Mesodermal cell (in vitro differentiated cells): ENCODE results near the gene RIMS3. TPM values are rescaled to one million over a fixed set of nuclear protein-coding genes. Genes with fewer than 3 reads are reported as not detected.

Experiments used
- H3K27ac ChIP-seq: 2 replicates; pipeline ENCODE4 v1.7.0; 2013; ENCODE audit warnings: mild to moderate bottlenecking, low read depth, low read length, moderate library complexity; ENCODE audit not compliant: severe bottlenecking
- H3K36me3 ChIP-seq: 2 replicates; pipeline ENCODE4 v1.7.1; 2013; ENCODE audit warnings: mild to moderate bottlenecking, low read length, moderate library complexity; ENCODE audit not compliant: control insufficient read depth, insufficient read depth
- H3K4me1 ChIP-seq: one replicate; pipeline ENCODE4 v1.7.1; 2013; ENCODE audit warnings: mild to moderate bottlenecking, low read length; ENCODE audit not compliant: insufficient read depth, control insufficient read depth, poor library complexity, severe bottlenecking
- H3K4me3 ChIP-seq: 2 replicates; pipeline ENCODE4 v1.7.0; 2013; ENCODE audit warnings: low read length, control low read depth, mild to moderate bottlenecking; ENCODE audit not compliant: insufficient read depth, poor library complexity, severe bottlenecking; ENCODE audit errors: extremely low read depth
- H3K9me3 ChIP-seq: 2 replicates; pipeline ENCODE4 v1.7.1; 2013; ENCODE audit warnings: mild to moderate bottlenecking, low read length, moderate library complexity; ENCODE audit not compliant: control insufficient read depth
- WGBS, 2 experiments: methylation state at CpG; one replicate each; pipeline ENCODE4 v1.1.5; 2013; ENCODE audit warnings: missing lambda C conversion rate in 2 of 2; ENCODE audit not compliant: insufficient coverage in 2 of 2; 5-methylcytosine and 5-hydroxymethylcytosine counted together
- polyA plus RNA-seq, 2 experiments: library from polyadenylated mRNA; stranded (reverse); fragments of 50-300 nt; gene quantifications; one replicate each; pipeline ENCODE4 v1.2.3, GENCODE V29; 2013

Gene RIMS3
- polyA plus RNA-seq (2013, experiment 1 of 2): 8.8 TPM
- polyA plus RNA-seq (2013, experiment 2 of 2): 8.2 TPM

DNA sequence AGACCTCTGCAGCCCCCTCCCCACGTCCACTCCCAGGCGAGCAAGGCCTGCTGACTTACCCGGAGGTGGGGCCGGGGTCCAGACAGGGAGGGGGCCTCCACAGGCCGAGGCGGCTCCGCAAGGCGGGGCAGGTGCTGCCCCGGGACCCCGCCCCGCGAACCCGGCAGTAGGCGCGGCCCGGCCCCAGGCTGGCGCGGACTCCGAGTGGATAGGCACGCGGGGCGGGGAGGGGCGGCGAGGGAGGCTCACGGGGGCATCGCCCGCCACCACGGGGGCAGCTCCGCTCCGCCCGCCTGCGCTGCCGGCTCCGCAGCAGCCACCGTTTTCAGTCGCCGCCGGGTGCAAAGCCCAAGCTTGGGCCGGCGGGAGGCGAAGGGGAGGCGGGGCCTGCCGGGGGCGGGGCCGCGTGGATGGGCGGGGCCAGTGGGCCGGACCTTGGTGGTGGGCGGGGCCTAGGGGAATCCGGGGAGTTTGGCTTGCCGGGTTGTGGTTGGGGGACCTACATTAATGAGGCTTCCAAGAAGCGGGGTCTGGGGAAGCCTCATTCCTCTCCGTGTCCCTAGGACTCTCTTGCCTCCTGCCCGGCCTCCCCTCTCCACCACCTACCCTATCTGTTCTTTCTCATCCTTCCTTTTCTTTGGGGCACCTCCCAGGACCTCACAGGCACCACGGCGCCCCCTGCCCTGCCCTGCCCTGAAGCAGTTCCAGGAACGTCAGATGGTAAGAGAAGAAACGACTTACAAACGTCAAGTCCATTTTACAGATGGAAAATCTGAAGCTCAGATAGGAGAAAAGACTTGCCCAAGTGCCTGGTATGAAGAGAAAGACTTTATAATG lies at the start of gene RIMS3:
RIMS3 (minus strand) TSS at position 348 of the 837 bp plus-strand sequence. CDS start 23,757 bp downstream, outside the sequence.
- no peak within 1 kb of the TSS for H3K27ac ChIP-seq
- no peaks in the 10 kb centered on the region for H3K9me3 ChIP-seq
- peak within 1 kb of the TSS; percentile 55 for H3K4me3 ChIP-seq
- peaks cover 7% of the 10 kb centered on the region for H3K4me1 ChIP-seq
- H3K36me3 ChIP-seq: no peaks in the 10 kb centered on the region
- 0 to 1% methylated on average over 22 to 32 of the region's 59 CpGs for WGBS, 2 experiments

DNA sequence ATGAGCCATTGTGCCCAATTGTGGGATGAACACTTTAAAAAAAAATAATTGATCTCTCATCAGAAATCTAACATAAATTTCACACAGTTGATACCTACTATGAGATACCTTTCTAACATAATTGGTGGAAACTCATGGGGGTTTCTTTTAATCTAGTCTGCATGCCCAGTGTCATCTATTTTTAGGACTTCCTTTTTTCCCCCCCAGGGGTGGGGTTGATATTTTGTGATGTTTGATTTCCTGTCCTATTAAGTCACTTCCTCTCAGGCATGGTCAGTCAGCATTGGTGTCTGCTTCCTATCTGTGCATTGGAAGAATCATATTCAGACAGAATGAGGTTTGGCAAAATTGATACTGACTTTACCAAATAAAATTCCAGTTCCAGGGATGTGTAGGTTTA lies 47.5 kb upstream of the RIMS3 start:
- H3K36me3 ChIP-seq: peaks cover 4% of the 10 kb centered on the region
- peaks cover 13% of the 10 kb centered on the region for H3K4me1 ChIP-seq
- no peak overlapping the region for H3K4me3 ChIP-seq
- no peak overlapping the region for H3K27ac ChIP-seq
- H3K9me3 ChIP-seq: no peaks in the 10 kb centered on the region

DNA sequence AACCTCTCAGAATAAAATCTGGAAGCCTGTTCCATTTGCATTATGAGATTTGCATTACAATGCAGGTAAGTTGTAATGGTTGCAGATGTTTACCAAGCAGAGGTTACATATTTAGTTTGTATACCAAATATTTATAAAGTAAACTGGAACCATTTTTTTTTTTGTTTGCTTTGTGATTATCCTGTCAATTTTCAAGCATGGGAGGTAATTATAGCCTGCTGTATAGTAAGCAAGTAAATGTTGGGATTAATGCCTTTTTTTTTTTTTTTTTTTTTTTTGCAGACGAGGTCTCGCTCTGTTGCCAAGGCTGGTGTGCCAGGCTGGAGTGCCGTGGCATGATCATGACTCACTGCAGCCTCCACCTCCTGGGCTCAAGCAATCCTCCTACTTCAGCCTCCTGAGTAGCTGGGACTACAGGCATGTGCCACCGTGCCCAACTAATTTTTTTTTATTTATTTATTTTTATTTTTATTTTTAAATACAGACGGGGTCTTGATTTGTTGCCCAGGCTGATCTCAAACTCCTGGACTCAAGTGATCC lies 47.0 kb upstream of the RIMS3 start:
- WGBS, 2 experiments: 92% methylated on average over 2 of the region's 5 CpGs; no CpG with 5 or more reads in 1 of the 2 experiments
- H3K4me1 ChIP-seq: peaks cover 13% of the 10 kb centered on the region
- no peaks in the 10 kb centered on the region for H3K9me3 ChIP-seq
- no peak overlapping the region for H3K4me3 ChIP-seq
- peaks cover 4% of the 10 kb centered on the region for H3K36me3 ChIP-seq
- H3K27ac ChIP-seq: no peak overlapping the region

DNA sequence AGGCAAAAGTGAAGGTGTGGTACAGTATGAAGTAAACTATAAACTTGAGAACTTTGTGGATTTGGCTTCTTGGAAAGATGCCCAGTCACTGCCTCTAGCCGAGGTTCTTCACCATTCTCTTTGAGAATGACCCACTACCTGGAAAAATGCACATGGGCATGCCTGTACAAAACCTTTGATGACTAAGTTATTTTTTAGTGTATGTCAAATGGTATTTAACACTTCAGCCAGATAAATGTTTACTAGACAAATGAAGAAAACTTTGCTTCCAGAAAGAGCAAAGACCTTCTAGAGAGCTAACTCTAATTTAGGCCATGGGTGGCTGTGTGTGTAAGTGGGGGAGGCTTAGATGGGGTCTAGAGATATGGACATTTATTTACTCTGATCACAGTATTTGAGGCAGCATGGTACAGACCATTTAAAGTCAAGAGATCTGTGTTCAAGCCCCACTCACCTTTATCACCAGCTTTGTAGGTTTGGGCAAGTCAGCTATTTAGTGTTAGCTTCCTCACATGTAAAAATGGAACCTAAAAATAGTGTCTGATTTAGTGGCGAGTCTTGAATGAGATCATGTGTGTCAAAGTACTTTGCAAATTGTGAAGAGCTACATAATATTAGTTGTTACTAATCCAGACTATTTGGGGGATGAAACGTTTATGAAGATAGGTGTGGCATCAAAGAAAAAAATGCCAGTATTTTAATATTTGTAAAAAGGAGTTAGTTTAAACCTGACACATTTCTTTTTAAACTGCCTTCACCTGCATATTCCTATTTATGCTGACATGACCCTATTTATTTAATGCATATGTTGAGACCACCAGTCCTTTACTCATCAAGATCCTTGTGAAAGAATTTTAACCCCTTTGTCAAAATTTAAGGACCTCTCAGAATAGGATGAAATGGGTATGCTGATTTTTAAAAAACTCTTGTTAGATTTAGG lies 46.3 kb upstream of the RIMS3 start:
- 44 to 100% methylated on average over 1 of the region's 3 CpGs for WGBS, 2 experiments
- Histone ChIP-seq H3K36me3 (peaks cover 4% of the 10 kb centered on the region), H3K9me3 (no peaks in the 10 kb centered on the region), H3K4me3 (peak overlapping the region; percentile 54), H3K27ac (no peak overlapping the region), H3K4me1 (peaks cover 13% of the 10 kb centered on the region)

DNA sequence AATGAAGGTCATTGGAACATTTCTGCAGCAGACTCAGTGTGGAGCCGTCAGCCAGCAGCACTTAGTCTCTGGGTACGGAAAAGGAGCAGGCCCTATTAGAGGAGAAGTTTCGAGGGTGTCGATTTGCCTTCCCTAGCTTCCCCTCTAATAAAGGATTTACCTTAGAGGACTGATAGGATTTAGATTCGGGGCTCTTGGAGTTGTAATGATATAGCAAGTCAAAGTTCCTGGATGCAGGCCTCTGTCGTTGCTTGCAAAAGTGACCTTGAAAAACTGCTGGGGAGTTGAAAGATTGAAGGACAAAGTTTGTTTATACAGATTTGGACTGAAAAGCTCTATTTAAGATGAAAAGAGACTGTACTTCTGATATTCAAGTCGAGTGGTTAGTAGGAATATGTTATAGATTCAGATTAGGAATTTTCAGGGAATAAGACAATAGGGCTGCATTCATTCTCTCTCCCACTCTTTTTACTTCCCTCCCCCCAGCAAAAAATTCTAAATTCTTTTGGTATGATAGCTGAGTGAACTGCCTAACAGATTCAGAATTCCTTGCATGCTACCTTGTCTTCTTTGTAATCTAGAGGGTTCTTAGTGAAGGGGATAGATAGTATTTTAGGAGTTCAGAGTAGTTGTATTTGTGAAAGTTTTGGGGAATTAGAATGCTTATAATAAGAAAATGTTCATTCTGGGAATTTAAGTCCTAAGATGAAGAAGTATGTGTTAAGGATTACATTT lies 45.3 kb upstream of the RIMS3 start:
- 0 to 18% methylated on average over 1 to 3 of the region's 7 CpGs for WGBS, 2 experiments

DNA sequence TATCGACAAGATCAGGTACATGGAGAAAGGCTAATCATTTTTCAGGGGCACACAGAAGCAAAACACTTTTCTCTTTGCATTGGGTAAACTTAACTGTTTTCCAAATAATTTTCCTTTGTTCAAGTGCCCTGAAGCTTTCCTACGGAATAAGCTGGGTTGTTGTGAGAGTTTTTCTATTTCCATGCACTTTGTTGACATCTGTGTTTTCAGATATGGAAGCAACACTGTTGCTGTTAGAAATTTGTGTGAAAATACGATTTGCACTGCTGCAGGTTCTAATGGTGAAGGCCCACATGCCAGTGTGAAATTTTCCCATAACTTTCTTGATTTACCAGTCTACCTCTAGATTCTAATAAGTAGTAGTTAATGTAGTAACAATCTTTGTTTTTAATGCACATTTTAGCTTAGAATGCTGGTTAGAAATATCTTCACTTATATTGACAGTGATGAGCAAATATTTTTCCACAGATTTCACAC lies 44.4 kb upstream of the RIMS3 start:
- H3K27ac ChIP-seq: peak overlapping the region; percentile 89
- WGBS, 2 experiments: 0 to 13% methylated on average over 1 of the region's 3 CpGs
- no peaks in the 10 kb centered on the region for H3K9me3 ChIP-seq
- peak overlapping the region; percentile 54 for H3K4me3 ChIP-seq
- peaks cover 13% of the 10 kb centered on the region for H3K4me1 ChIP-seq
- peaks cover 4% of the 10 kb centered on the region for H3K36me3 ChIP-seq

More for the DNA sequence above, 45.3 kb upstream of the RIMS3 start:
- Histone ChIP-seq H3K36me3 (peaks cover 4% of the 10 kb centered on the region), H3K4me1 (peaks cover 13% of the 10 kb centered on the region), H3K4me3 (peak overlapping the region; percentile 54), H3K27ac (peak overlapping the region; percentile 89), H3K9me3 (no peaks in the 10 kb centered on the region)

DNA sequence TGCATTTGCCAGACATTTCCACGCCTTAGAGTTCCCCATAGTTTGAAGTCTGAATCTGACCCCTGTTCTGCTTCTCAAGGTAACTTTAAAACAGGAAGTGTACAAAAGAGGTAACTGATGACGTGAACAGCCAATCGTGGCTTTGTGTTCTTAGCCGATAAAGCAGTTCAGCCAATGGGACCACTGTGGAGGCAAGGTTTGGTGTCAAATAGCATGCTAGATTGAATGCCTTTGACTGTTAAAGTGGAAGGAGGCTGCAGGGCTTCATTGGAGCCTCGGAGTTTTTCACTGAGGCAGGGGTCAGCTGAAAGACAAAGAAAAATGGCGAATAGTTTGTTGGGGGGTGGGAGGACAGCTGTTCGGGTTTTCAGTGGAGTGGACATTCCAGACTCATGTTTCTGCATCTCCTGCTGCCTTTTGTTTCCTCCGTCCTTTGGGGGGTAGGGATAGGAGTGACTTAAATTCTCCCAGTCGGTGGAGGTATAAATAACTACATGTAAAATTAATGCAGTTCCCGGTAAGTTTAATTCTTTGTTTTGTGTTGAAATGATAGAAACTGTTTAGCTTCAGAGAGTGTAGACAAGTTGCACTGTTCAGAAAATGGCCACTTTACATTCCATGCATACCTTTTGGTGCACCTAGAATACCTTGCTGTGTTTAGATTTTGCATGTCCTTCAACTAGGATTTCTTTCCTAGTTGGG lies 43.8 kb upstream of the RIMS3 start:
- 0% methylated on average over 7 to 9 of the region's 10 CpGs for WGBS, 2 experiments
- peak overlapping the region; percentile 54 for H3K4me3 ChIP-seq
- H3K36me3 ChIP-seq: peaks cover 4% of the 10 kb centered on the region
- peaks cover 13% of the 10 kb centered on the region for H3K4me1 ChIP-seq
- H3K27ac ChIP-seq: peak overlapping the region; percentile 89
- H3K9me3 ChIP-seq: no peaks in the 10 kb centered on the region

DNA sequence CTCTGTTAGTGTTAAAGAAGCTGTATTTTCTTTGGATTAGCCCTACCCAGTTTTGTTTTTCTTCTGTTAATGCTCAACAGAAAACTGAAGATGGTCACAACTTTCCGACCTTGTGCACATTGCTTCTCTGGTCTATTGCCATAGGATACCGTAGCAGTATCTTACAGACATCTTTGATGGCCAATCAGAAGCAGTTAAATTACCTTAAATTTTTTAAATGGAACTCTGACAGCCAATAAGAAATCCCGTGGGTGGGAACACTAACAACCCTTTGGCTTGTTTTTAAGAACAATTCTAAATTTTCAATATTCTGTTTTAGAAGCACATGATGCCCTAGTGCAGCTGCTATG lies 43.2 kb upstream of the RIMS3 start:
- 8 to 11% methylated on average over 2 to 3 of the region's 3 CpGs for WGBS, 2 experiments
- no peaks in the 10 kb centered on the region for H3K9me3 ChIP-seq
- H3K27ac ChIP-seq: peak overlapping the region; percentile 89
- H3K36me3 ChIP-seq: peaks cover 4% of the 10 kb centered on the region
- peaks cover 14% of the 10 kb centered on the region for H3K4me1 ChIP-seq
- peak overlapping the region; percentile 54 for H3K4me3 ChIP-seq

DNA sequence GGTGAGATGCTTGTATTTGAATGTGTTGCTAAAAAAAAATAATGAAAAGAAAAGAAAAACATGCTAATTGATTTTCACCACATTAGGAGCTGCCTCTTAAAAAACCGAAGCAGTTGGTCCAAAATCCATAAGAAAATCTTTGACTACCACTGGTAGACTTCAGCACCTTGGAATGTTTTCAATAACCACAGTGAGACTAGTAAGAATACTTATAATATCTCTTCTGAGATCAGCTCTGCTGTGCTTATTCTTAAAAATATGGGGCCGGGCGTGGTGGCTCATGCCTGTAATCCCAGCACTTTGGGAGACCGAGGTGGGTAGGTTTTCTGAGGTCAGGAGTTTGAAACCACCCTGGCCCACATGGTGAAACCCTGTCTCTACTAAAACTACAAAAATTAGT lies 41.1 kb upstream of the RIMS3 start:
- no peaks in the 10 kb centered on the region for H3K36me3 ChIP-seq
- no peak overlapping the region for H3K27ac ChIP-seq
- no peaks in the 10 kb centered on the region for H3K9me3 ChIP-seq
- H3K4me1 ChIP-seq: peaks cover 14% of the 10 kb centered on the region
- no peak overlapping the region for H3K4me3 ChIP-seq
- WGBS, 2 experiments: 89 to 94% methylated on average over 3 of the region's 4 CpGs
